SU-DHL-6 (cell line): ENCODE data around the gene RGCC.

ENCODE experiments used
- EZH2phosphoT487 ChIP-seq: fragments of 200-600 bp; sonication (generic), shearing (Covaris generic); conservative IDR thresholded peaks from 2 replicates; pipeline ENCODE4 v1.6.1; 2018; ENCODE audit warnings: mild to moderate bottlenecking, antibody characterized with exemption, low read length, moderate library complexity, mixed read lengths
- TF ChIP-seq, protein P1 (sequence below): fragments of 200-600 bp; sonication (generic); IDR thresholded peaks from one replicate; pipeline ENCODE4 v1.5.1; 2017; ENCODE audit warnings: antibody characterized with exemption, mild to moderate bottlenecking, low read length, moderate library complexity; ENCODE audit not compliant: insufficient read depth, poor library complexity, severe bottlenecking

DNA sequence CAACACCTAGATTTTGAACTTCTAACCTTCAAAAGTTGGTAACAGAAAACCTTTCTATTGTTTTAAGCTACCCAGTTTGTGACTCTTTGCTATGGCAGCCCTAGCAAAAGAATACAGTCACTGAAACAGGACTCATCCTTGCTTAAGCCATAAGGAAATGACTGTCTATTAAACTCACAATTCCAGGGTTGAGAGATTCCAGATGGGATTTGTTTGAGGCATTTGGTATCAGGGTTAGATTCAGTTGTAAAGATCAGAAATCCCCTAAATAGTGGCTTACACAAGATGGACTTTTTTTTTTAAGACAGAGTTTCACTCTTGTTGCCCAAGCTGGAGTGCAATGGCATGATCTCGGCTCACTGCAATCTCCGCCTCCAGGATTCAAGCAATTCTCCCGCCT, 41.1 kb upstream of the RGCC start:
- no peak for TF ChIP-seq EZH2phosphoT487
- TF ChIP-seq, protein P1, sequence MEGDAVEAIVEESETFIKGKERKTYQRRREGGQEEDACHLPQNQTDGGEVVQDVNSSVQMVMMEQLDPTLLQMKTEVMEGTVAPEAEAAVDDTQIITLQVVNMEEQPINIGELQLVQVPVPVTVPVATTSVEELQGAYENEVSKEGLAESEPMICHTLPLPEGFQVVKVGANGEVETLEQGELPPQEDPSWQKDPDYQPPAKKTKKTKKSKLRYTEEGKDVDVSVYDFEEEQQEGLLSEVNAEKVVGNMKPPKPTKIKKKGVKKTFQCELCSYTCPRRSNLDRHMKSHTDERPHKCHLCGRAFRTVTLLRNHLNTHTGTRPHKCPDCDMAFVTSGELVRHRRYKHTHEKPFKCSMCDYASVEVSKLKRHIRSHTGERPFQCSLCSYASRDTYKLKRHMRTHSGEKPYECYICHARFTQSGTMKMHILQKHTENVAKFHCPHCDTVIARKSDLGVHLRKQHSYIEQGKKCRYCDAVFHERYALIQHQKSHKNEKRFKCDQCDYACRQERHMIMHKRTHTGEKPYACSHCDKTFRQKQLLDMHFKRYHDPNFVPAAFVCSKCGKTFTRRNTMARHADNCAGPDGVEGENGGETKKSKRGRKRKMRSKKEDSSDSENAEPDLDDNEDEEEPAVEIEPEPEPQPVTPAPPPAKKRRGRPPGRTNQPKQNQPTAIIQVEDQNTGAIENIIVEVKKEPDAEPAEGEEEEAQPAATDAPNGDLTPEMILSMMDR = no peak
